ENCODE measurements around the gene PLIN4. TPM values are rescaled to one million over a fixed set of nuclear protein-coding genes. Genes with fewer than 3 reads are reported as not detected.

Gene PLIN4
- total and polyA plus RNA-seq, 8 donors, result 2.2 to 138 (median 12.3) TPM

GRCh38 chr19:4500841-4501591 lies 17.3 kb downstream of the PLIN4 start:
- 94 to 96% methylated on average over 26 to 29 of the region's 29 CpGs for WGBS, 2 donors
- Histone ChIP-seq H3K4me1 (no peaks in the 10 kb centered on the region), H3K4me3 (no peak overlapping the region), H3K36me3 (peaks cover 0 to 10% (median 4%) of the 10 kb centered on the region in 3 donors), H3K9me3 (no peaks in the 10 kb centered on the region), H3K27ac (no peak overlapping the region), H3K27me3 (no peaks in the 10 kb centered on the region)
- intact Hi-C loops (cut with DNase I), result no loop called here
- ATAC-seq, result no peak
- no peak for DNase-seq
- TF ChIP-seq CTCF (IDR thresholded peaks at IDR 0.05), result no peak
- FAIRE-seq, result no peak

GRCh38 chr19:4499855-4500254 lies 18.4 kb downstream of the PLIN4 start:
- Histone ChIP-seq H3K9me3 (no peaks in the 10 kb centered on the region), H3K27me3 (no peaks in the 10 kb centered on the region), H3K27ac (no peak overlapping the region), H3K4me1 (no peaks in the 10 kb centered on the region), H3K4me3 (no peak overlapping the region), H3K36me3 (peaks cover 0 to 15% (median 4%) of the 10 kb centered on the region in 3 donors)
- FAIRE-seq (no peak), DNase-seq (no peak), ATAC-seq (no peak)
- TF ChIP-seq CTCF (IDR thresholded peaks at IDR 0.05), result no peak
- 95 to 96% methylated on average over 15 of the region's 15 CpGs for WGBS, 2 donors
- intact Hi-C loops (cut with DNase I), result no loop called here

GRCh38 chr19:4499318-4499717 lies 19.0 kb downstream of the PLIN4 start:
- TF ChIP-seq CTCF (IDR thresholded peaks at IDR 0.05), result no peak
- Histone ChIP-seq H3K36me3 (peaks cover 0 to 16% (median 5%) of the 10 kb centered on the region in 3 donors), H3K27ac (no peak overlapping the region), H3K27me3 (no peaks in the 10 kb centered on the region), H3K4me3 (no peak overlapping the region), H3K9me3 (no peaks in the 10 kb centered on the region), H3K4me1 (no peaks in the 10 kb centered on the region)
- DNase-seq (no peak), ATAC-seq (no peak), FAIRE-seq (no peak)
- 96% methylated on average over 23 of the region's 23 CpGs for WGBS, 2 donors
- intact Hi-C loops (cut with DNase I), result no loop called here

- no peak for DNase-seq
- peaks cover 4 to 22% (median 12%) of the 10 kb centered on the region in 3 donors for H3K36me3 ChIP-seq
These were observed 19.6 kb downstream of the PLIN4 start for GRCh38 chr19:4498694-4499093.

More at GRCh38 chr19:4498694-4499093, 19.6 kb downstream of the PLIN4 start:
- no peaks in the 10 kb centered on the region for H3K4me1 ChIP-seq
- 96 to 97% methylated on average over 12 of the region's 12 CpGs for WGBS, 2 donors
- no peak for TF ChIP-seq CTCF (IDR thresholded peaks at IDR 0.05)
- H3K27me3 ChIP-seq, result no peaks in the 10 kb centered on the region
- H3K27ac ChIP-seq, result no peak overlapping the region
- H3K4me3 ChIP-seq, result no peak overlapping the region
- no peak for ATAC-seq
- no peak for FAIRE-seq
- H3K9me3 ChIP-seq, result no peaks in the 10 kb centered on the region
- intact Hi-C loops (cut with DNase I), result no loop called here
